ENCODE results near the gene PRM1.

The PRM1 gene

GRCh38 chr16:11303405-11304138, 22.4 kb upstream of the PRM1 start:
- H3K9me3 ChIP-seq (ENCODE audit: insufficient read depth, low read length, severe bottlenecking) = no peaks in the 10 kb centered on the region
- peaks cover 32% of the 10 kb centered on the region for H3K4me1 ChIP-seq (ENCODE audit: insufficient read depth, low read length)
- no peak overlapping the region for H2AFZ ChIP-seq (ENCODE audit: low read depth, low read length)
- H4K20me1 ChIP-seq (ENCODE audit: insufficient read depth, low read length) = no peaks in the 10 kb centered on the region
- no peak overlapping the region for H3K9ac ChIP-seq (ENCODE audit: low read depth, low read length)
- no peaks in the 10 kb centered on the region for H3K36me3 ChIP-seq (ENCODE audit: insufficient read depth, low read length)
- no peak for ATAC-seq (ENCODE audit: insufficient read depth, low read depth)
- DNase-seq = no peak
- H3K27ac ChIP-seq (ENCODE audit: low read length) = no peak overlapping the region
- no peak for TF ChIP-seq EZH2 (IDR thresholded peaks at IDR 0.05; ENCODE audit: borderline replicate concordance, low read depth, low read length, severe bottlenecking)
- no peak for TF ChIP-seq CTCF (IDR thresholded peaks at IDR 0.05; ENCODE audit: borderline replicate concordance, extremely low read depth, low read length, poor library complexity, severe bottlenecking)
- H3K4me3 ChIP-seq (ENCODE audit: low read depth in 1 of 2, low read length in 2 of 2) = no peak overlapping the region
- H3K79me2 ChIP-seq (ENCODE audit: insufficient read depth, low read length) = no peaks in the 10 kb centered on the region
- no peaks in the 10 kb centered on the region for H3K27me3 ChIP-seq (ENCODE audit: insufficient read depth, low read length, poor library complexity)
- H3K4me2 ChIP-seq (ENCODE audit: insufficient read depth, low read length) = no peak overlapping the region

- Histone ChIP-seq H3K79me2 (ENCODE audit: insufficient read depth, low read length) (no peaks in the 10 kb centered on the region), H3K4me1 (ENCODE audit: insufficient read depth, low read length) (peaks cover 33% of the 10 kb centered on the region), H3K4me2 (ENCODE audit: insufficient read depth, low read length) (no peak overlapping the region), H3K27ac (ENCODE audit: low read length) (no peak overlapping the region), H3K9ac (ENCODE audit: low read depth, low read length) (no peak overlapping the region), H3K9me3 (ENCODE audit: insufficient read depth, low read length, severe bottlenecking) (no peaks in the 10 kb centered on the region), H3K36me3 (ENCODE audit: insufficient read depth, low read length) (no peaks in the 10 kb centered on the region), H3K4me3 (ENCODE audit: low read depth in 1 of 2, low read length in 2 of 2) (no peak overlapping the region), H4K20me1 (ENCODE audit: insufficient read depth, low read length) (no peaks in the 10 kb centered on the region), H2AFZ (ENCODE audit: low read depth, low read length) (no peak overlapping the region), H3K27me3 (ENCODE audit: insufficient read depth, low read length, poor library complexity) (no peaks in the 10 kb centered on the region)
- no peak for ATAC-seq (ENCODE audit: insufficient read depth, low read depth)
- DNase-seq = no peak
- TF ChIP-seq CTCF (IDR thresholded peaks at IDR 0.05; ENCODE audit: borderline replicate concordance, extremely low read depth, low read length, poor library complexity, severe bottlenecking) = no peak
- no peak for TF ChIP-seq EZH2 (IDR thresholded peaks at IDR 0.05; ENCODE audit: borderline replicate concordance, low read depth, low read length, severe bottlenecking)
Observed at GRCh38 chr16:11302977-11303376, 21.8 kb upstream of the PRM1 start.

- Histone ChIP-seq H3K79me2 (ENCODE audit: insufficient read depth, low read length) (no peaks in the 10 kb centered on the region), H3K27ac (ENCODE audit: low read length) (no peak overlapping the region), H4K20me1 (ENCODE audit: insufficient read depth, low read length) (peaks cover 3% of the 10 kb centered on the region; the same call in 1 of the 2 replicates), H3K4me2 (ENCODE audit: insufficient read depth, low read length) (no peak overlapping the region), H3K27me3 (ENCODE audit: insufficient read depth, low read length, poor library complexity) (no peaks in the 10 kb centered on the region), H3K4me3 (ENCODE audit: low read depth in 1 of 2, low read length in 2 of 2) (no peak overlapping the region), H3K36me3 (ENCODE audit: insufficient read depth, low read length) (no peaks in the 10 kb centered on the region), H2AFZ (ENCODE audit: low read depth, low read length) (no peak overlapping the region), H3K9me3 (ENCODE audit: insufficient read depth, low read length, severe bottlenecking) (no peaks in the 10 kb centered on the region), H3K4me1 (ENCODE audit: insufficient read depth, low read length) (peaks cover 44% of the 10 kb centered on the region), H3K9ac (ENCODE audit: low read depth, low read length) (no peak overlapping the region)
- TF ChIP-seq EZH2 (IDR thresholded peaks at IDR 0.05; ENCODE audit: borderline replicate concordance, low read depth, low read length, severe bottlenecking) (no peak), CTCF (IDR thresholded peaks at IDR 0.05; ENCODE audit: borderline replicate concordance, extremely low read depth, low read length, poor library complexity, severe bottlenecking) (no peak)
- DNase-seq (no peak), ATAC-seq (ENCODE audit: insufficient read depth, low read depth) (no peak)
Observed at GRCh38 chr16:11301645-11302501, 20.7 kb upstream of the PRM1 start.
